Putamen (tissue), 1 donor: Measurements from ENCODE around the gene EDA.
A peak's percentile ranks its signal among the peaks of the same experiment; 100 is the strongest.

ENCODE experiments used
- DNase-seq: peaks from one replicate; pipeline ENCODE4 v3.0.0-alpha.2; 2016; ENCODE audit warnings: low spot score

Gene EDA

DNA sequence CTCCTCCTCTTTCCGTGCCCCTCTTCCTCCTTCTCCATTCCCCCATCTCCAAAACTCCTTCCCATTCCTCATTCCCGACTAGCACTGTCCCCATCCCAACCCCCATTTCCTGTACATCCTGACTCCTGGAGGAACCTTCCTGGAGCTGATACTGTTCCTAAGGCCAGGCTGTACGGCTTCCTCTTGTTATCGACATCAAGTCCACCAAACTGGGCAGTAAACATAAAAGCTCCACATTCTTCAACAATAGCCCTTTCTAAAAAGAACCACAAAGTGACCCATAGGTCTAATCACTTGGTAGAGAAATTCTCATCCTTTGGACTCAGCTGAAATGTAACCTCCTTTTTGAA is 410.9 kb downstream of the EDA start:
- DNase-seq, result no peak

DNA sequence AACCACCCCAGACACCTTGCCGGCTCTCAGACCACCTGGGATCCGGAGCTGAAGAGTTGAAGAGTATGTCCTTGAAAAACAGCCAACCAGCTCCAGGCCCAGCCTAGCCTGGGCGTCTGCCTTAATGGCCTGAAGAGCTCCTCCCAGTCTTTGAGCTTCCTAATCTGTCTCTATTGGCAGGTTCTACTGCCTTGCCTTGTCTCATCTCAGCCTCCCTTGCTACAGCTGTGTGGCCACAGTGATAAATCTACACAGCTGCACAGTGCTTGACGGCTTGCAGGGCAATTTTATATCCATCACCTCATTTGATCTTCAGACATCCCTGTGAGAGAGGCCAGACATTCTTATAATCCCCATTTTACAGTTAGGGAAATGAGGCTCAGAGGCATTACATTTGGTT is 413.9 kb downstream of the EDA start:
- DNase-seq, result no peak

DNA sequence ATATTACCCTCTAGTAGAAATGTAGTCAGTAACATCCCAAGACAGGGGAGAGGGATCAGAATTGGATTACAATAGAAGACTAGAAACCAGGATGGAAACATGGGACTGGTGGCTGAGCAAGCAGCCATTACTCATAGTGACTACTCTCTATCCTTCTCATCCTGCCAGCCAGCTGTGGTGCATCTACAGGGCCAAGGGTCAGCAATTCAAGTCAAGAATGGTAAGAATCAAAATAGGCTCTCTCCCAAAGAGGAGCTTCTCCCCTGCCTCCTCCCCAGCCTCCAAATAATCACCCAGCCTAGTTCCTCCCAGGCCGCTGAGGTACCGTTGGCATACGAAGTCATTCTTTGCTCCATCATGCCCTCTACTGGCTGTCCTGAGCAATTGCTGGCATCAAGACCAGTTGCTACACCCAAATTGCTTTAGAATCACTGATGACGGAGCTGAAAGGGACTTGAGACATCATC is 414.4 kb downstream of the EDA start:
- peak; percentile 20 for DNase-seq

DNA sequence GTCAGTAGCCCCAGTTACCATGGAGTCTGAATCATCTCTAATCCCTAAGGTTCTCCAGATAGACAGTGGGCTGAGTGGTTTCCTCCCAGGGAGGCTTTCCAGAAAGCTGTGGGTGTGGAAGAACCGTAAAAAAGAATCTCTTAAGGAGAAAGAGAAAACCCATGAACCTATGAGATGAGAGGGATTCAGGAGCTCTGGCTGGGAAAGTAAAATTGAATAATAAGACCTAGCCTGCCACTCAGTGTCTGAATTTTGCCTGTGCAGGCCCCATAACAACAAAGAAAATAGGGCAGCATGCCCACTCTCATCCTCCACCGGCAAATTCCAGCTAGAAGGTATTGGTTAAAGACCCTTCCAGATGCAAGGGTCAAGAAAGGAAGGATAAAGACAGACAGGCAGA is 416.9 kb downstream of the EDA start:
- no peak for DNase-seq

DNA sequence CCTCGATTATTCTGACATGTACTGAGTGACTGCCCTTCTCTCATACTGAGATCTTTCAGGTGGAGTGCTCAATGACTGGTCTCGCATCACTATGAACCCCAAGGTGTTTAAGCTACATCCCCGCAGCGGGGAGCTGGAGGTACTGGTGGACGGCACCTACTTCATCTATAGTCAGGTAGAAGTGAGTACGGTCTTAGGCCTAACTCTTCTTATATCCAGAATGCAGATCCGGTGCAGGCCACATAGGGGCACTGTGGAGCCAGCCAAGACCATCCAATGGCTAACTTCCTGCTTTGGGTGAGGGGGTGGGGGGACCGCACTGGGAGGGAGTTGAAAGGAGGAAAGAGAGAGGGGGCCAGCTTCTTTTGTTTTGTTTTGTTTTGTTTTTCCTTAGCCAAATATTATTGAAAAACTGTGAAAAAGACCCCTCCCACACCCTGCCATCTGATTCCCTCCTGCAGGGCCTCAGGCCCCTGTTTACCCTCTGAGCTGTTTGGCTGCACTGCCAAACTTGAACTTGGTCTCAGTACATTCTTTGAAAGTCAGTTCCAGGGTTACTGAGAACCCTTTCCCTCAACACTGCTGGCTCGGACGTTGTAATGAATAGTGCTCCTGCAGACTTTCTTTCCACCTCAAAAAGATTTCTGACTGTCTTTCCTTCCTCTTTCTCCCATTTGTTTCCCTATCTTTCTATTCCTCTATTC is 417.6 kb downstream of the EDA start:
- no peak for DNase-seq

DNA sequence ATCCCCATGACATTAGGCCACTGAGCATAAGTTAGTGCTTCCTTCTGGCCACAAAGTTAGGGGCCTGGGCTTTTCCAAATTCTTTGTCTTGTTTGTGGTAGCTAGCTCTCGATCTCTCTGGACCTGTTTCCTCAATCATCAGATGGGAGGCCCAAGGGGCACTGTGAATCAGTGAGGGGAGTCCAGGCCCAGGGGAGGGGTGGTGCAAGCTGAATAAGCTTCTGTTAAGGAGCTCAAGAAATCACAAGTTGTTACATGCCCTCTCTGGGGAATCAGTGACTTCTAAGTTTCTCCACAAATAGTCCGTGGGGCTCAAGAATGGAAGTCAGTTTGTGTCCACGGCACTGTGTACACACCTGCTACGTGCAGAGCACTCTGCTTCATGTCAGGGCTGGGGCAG is 418.7 kb downstream of the EDA start:
- no peak for DNase-seq

DNA sequence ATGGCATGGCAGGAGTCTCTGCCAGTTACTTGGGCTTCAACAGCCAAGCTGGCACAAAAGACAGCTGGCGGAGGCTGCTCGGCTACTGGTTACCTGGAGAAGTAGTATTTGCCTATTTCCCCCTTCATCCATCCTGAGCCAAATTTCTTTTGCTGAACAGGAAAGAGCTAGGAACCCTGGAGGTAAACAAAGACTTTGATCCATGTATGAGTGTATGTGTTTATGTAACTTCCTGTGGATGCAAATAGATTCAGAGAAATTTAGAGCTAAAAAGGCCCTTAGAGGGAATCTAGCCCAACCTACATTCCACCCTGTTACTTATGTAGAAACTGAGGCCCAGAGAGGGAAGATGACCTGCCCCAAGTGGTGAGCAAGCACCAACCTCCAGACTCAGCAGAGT is 422.6 kb downstream of the EDA start:
- DNase-seq, result no peak

DNA sequence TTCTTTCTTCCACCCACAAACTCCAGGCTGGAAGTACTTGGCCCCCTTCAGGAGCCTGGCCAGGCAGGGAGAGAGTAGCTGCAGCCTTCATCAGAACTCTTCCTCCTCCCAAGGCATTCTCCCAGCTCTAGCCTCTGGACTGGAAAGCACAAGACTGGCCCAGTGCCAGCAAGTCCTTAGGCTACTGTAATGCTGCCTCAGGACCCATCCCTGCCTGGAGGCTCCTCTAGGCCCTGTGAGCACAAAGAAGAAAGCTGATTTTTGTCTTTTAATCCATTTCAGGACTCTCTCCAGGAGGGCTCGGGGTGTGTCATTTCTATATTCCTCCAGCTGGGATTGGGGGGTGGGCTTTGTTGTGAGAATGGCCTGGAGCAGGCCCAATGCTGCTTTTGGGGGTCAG is 423.0 kb downstream of the EDA start:
- DNase-seq, result no peak

DNA sequence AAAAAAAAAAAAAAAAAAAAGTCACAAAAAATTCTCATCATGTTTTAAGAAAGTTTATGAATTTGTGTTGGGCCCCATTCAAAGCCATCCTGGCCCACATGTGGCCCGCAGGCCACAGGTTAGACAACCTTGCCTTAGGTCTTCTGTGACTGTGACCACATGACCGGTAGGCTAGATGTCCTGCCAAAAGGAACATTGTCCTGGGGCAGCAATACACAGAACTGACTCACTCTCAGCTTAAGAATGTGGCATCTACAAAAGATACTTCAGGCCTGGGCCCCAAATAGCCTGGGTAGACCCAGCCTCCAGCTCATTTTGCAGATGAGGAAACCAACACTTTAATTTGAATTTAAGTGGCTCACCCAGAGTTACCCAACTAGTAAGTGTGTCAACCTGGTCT is 423.8 kb downstream of the EDA start:
- no peak for DNase-seq

DNA sequence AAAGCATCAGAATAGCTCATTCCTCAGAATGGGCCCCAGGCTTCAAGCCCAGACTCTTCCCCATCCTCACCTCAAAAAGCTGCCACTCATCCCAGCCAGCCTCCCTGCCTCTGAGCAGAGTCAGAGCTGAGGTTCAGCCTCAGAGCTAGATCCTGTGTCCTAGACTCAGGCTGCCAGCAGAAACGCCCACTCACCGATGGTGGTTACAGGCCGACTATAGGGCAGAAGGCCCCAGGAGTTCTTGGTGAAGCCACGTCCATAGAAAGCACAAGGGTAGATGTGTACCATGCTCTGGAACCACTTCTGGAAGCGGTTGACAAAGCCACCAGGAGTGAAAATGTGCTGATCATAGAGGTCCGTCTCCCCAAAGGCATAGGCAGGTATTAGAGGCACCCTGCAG is 426.1 kb downstream of the EDA start:
- no peak for DNase-seq

DNA sequence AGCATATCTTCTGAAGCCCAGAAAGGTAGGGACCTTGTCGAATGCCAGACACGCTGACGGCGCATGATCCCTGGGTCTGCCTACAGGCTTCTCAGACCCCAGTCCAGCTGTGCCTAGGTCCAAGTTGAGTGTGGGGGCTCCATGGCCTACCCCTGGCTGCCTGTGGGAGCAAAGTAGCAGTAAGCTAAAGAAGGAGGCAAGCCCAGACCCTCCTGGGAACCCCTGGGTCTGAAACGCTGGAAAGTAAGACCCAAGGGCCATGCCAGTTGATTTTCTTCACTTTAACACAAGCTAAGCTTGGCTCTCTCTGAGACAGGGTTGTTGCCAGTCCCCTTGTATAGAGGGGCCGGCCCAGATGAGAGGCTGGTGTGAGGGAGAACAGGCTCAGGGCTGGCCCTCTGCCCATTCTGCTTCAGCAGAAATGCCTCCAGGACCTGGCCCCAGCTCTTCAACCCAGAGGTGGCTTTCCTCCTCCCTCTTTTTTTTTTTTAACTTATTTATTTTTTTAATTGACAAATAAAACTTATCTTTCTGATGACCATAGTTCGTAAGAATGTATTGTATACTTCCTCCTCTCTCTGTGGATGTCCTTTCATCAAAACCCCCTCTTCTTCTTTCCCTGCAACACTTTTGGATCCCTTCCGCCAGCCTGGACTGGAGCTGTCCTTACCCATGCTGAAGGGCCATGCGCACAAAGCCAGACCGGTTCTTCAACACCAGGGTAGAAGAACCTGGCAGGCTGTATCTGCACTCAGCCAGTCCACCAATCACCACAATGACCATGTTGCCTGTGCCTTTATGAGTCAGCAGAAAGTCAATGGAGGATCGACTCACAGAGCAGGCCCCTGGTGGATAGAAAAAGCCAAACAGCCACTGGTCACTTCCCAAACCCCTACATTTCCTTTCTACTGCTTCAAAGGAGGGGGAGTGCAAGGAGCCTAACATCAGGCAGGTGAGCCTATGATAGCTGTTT is 426.8 kb downstream of the EDA start:
- no peak for DNase-seq

DNA sequence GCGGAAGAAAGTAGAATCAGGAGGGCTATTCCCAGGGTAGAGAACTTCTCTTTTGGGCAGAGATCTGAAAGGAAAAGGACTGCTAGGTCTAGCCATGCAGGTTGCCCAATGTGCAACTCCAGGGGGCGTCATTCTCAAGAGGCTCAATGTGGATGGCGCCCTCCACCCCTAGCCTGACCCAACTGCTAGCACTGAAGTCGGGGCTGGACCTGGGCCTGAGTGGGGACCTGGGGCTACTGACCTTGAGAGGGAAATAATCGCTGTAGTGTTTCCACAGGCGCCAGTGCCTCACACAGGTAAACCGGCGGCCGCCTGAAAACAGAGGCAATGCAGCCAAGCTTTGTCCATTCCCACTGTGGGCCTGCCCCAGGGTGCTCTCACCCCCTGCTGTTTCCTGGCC is 427.8 kb downstream of the EDA start:
- no peak for DNase-seq

DNA sequence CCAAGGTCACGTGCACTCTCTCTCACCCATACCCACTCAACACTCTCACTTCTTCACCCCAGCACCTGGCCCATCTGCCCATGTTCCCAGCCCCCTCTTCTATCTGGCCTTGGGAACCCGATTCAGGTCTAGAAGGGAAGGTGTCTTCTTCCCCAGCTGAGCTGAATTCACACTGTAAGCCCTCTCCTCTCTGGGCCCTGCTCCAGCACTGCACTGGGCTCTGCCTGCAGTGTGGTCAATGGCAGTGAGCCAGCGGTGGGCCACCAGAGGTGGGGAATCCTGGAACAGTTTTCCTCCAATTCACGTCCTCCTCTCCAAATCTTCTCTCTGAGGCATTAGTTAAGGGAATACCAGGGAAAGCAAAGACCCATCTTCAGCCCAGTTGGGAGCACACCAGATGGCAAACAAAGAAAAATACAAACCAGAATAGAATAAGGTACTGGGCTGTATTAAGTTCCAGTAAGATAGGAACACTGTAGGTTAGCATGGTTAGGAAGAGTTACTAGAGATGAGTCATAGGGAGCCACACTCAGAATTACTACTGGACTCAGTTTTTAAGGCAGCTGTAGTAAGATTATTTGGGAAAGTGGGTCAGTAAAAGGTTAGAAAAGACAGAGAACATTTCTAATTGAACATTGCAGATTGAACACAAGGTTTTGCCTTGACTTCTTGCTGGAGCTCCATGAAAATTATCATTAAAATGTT is 428.8 kb downstream of the EDA start:
- no peak for DNase-seq

DNA sequence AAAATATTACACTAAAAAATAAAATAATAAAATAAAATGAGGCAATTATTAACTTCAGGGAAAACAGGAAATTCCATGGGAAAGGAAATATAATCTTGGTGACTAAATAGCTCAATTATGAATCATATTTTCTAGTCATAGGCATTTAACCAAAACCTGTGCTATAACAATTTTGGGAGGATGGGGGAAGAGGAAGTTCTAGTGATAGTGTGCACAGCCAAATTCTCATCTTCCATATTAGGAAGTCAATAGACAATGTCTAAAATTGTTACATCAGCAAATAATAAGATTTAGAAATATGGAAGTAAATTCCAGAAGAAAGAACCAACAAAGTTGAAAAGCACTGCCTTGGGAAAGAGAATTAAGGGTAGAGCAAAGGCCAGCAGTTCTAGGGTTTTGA is 431.1 kb downstream of the EDA start:
- no peak for DNase-seq

DNA sequence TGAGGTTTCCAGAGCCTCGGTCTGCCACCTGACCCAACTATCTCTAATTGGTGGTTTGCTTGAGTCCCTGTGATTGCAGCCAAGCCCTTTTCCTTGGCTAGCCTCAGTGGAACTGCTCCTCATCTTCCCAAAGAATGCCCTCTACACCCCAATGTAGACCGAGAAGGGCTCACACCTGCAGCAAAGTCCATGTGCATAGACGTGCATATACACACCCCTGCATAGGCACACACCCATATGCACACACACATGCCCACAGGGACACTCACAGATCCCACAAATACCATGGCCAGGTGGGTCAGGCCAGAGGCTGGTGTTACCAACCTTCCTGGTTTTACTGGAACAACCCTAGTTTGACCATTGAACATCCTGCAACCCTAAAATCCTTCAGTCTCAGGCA is 433.5 kb downstream of the EDA start:
- DNase-seq, result no peak

DNA sequence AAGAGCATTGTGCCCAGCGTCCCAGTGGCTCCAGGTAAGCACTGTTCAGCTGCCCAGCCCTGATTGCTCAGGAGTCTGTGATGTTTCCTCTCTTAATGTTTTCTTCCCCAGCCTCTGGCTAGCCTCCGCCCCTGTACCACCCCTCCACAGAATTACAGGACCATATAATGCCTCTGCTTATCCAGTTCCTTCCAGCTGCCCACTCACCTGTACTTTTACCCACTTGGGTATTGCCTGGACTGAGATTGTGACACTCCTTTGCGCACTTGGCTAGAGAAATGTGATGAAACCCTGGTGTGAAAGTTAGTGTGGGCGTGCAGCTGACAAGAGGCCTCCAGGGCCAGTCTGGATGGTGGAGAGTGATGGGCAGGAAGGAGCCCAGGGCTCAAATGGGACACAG is 434.0 kb downstream of the EDA start, which contains the start of gene AWAT2:
Gene AWAT2 (minus strand): TSS at position 14 of the 400 bp plus-strand sequence. CDS start 6 bp downstream, at position 8.
- no peak for DNase-seq

DNA sequence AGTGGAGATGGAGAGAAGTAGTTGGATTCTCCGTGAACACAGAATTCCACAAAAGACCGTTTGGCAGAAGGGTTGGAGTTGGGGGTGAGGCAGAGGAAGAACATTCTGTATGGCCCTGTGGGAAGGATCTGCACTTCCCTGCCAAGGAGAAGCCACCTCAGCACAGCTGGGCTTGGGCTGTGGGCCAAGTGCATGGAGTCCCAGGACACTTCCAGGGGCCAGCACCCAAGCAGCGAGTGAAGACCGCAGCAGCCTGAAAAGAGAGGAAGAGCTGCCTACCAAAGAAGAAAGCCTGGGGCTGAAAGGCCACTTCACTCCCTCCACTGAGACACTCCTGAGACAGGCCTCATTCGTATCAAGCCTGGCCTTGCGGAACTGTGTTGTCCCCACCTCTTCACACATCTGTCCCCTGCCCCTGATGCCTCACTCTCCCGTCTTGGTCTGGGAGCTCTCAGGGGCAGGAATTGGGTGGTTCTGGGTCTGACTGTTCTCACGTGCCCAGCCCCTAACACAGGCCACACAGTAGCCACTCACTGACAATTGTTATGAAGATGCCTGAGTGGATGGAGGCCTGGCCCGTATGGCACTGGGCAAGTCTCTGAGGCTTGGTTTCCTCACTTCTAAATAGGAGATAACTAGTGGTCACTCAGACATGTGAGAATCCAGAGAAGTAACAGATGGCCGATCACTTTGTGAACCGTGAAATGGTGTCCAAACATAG is 437.1 kb downstream of the EDA start:
- DNase-seq, result no peak

DNA sequence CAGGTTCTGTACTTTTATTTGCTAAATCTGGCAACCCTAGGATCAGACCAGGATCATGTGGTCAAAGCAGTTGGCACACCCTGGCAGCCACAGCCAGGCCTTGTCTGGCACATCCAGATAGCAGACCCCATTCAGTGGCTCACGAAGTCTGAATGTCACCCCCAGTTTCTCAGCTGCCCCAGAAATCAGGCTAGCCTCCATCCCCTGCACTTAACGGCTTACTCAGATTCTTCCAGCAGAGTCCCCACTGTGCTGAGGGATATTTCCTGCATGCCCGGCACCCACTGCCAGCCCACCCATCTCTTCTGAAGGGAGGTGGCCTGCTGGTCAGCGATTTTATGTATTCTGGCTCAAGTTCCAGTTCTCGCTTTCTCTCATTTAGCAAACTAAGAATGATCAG is 438.5 kb downstream of the EDA start:
- DNase-seq, result no peak

DNA sequence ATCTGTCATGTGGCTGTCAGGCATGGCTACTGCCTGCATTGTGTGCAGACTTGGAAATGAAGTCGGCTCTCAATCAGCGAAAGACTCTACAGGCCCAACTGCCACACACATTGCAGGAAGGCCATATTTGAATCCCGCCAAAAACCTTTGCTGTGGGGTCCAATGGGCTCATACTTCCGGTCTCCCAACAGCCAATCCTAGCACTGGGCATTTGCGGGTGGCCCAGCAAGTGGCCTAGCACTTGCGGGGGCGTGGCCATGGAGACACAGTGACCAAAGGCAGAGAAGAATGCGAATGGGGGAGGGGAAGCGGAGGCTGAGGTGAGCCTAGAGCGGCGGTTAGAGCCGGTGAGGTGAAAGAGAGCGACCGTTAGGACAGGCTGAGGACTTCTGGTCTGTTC is 446.2 kb downstream of the EDA start, which contains the start of gene OTUD6A:
Gene OTUD6A (plus strand): TSS at position 382 of the 400 bp plus-strand sequence. CDS start 68 bp downstream, outside the sequence.
- no peak for DNase-seq

DNA sequence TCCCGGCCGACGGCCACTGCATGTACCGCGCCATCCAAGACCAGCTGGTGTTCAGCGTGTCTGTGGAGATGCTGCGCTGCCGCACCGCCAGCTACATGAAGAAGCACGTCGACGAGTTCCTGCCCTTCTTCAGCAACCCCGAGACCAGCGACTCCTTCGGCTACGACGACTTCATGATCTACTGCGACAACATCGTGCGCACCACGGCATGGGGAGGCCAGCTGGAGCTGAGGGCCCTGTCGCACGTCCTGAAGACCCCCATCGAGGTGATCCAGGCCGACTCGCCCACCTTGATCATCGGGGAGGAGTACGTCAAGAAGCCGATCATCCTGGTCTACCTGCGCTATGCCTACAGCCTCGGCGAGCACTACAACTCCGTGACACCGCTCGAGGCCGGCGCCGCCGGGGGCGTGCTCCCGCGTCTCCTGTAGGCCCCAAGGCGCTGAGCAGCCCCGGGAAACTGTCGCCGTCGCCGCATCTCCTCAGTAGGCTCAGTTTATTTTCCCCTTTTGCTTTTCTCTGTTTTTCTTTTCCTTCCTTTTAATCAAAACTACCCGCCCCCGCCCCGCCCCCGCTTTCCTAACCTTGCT is 447.1 kb downstream of the EDA start:
- DNase-seq, result no peak

DNA sequence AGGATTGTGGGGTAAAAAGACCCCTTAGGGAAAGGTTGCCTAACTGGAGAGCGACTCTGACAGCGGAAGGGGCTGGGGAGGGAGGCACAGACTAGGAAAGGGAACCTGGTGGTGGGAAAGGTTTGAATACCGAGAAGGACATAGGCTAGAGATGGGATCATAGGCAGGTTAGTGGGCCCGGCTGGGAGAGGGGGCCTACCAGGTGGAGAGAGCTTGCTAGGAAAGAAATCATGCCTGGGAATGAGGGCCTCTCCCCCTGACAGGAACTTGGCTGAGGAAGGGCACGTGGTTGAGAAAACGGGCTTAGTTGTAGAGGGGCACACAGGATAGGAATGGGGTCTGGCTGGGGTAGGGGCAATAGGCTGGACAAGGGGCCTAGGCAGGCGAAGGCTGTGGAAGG is 450.7 kb downstream of the EDA start:
- no peak for DNase-seq
